HepG2 (cell line): ENCODE data around the gene TNS1. TPM values are rescaled to one million over a fixed set of nuclear protein-coding genes. Genes with fewer than 3 reads are reported as not detected.

Experiments
- ATAC-seq: fragments of 200-7000 bp; cut with Tn5 transposase; 3 replicates; pipeline ENCODE4 v1.9.1; 2020; ENCODE audit warnings: mild to moderate bottlenecking, moderate library complexity
- BruUV-seq: library from RNA; stranded (reverse); fragments of 400-500 nt; replicated peaks from 2 replicates; lab custom pipeline; 2021; lab: Mats Ljungman, UMichigan
- CTCF ChIA-PET: fragments of 300-600 bp; formaldehyde crosslinking; extraction: SDS; loops from one replicate; lab custom pipeline; 2021; ENCODE audit warnings: low total read pairs, inconsistent platforms, low intra/inter-chr PET ratio; lab: Yijun Ruan, JAX
- POLR2A ChIA-PET: fragments of 350-600 bp; sonication (Branson Sonifier 250); formaldehyde crosslinking; loops from one replicate; lab custom pipeline; 2020; ENCODE audit warnings: antibody characterized with exemption, inconsistent platforms; lab: Yijun Ruan, JAX
- DNase-seq: peaks from one replicate; pipeline ENCODE4 v3.0.0-alpha.2; 2015; ENCODE audit warnings: low spot score
- FAIRE-seq: peaks from 3 replicates; lab custom pipeline; 2011; peaks lifted over from hg19 to GRCh38; lab: Jason Lieb, UNC
- H2AFZ ChIP-seq: one replicate; pipeline ENCODE4 v1.6.1; 2011; ENCODE audit warnings: low read length, inconsistent platforms
- H3K27ac ChIP-seq: fragments of 300-600 bp; 3 replicates; pipeline ENCODE4 v1.8.0; 2011; ENCODE audit warnings: mixed run types, mild to moderate bottlenecking, mixed read lengths, low read length, inconsistent platforms; ENCODE audit not compliant: insufficient read depth; ENCODE audit errors: extremely low read length
- H3K27me3 ChIP-seq, 2 experiments: fragments of 200-600 bp in 1 of 2; 2 replicates in 1 of 2; 3 replicates in 1 of 2; pipeline versions ENCODE4 v1.6.0 to v1.8.0; 2011; ENCODE audit warnings: low read length in 2 of 2, mild to moderate bottlenecking in 2 of 2, moderate library complexity in 2 of 2, inconsistent platforms in 1 of 2; ENCODE audit not compliant: insufficient read depth in 2 of 2, control insufficient read depth in 1 of 2
- H3K36me3 ChIP-seq, 2 experiments: fragments of 200-600 bp in 1 of 2; replicated peaks in 1 of 2; 2 replicates in 1 of 2; 3 replicates in 1 of 2; pipeline versions ENCODE4 v1.5.1 to v1.8.0; 2011; ENCODE audit warnings: low read length in 2 of 2, inconsistent platforms in 1 of 2; ENCODE audit not compliant: insufficient read depth in 2 of 2, control insufficient read depth in 1 of 2
- H3K4me1 ChIP-seq: 2 replicates; pipeline ENCODE4 v1.5.1; 2012; ENCODE audit warnings: low read length, inconsistent platforms; ENCODE audit not compliant: insufficient read depth
- H3K4me2 ChIP-seq: 2 replicates; pipeline ENCODE4 v1.6.0; 2011; ENCODE audit warnings: low read depth, low read length, inconsistent platforms
- H3K4me3 ChIP-seq, 3 experiments: fragments of 200-600 bp in 1 of 3; sonication (generic), shearing (Covaris generic) in 1 of 3; replicated peaks in 1 of 3; 2 replicates each; pipeline ENCODE4 v1.5.1; 2011 to 2016; ENCODE audit warnings: low read length in 3 of 3, inconsistent platforms in 2 of 3, low read depth in 2 of 3, mild to moderate bottlenecking in 2 of 3, control low read depth in 1 of 3, mixed read lengths in 1 of 3; ENCODE audit not compliant: insufficient read depth in 1 of 3
- H3K79me2 ChIP-seq: one replicate; pipeline ENCODE4 v1.6.1; 2011; ENCODE audit warnings: low read length, inconsistent platforms; ENCODE audit not compliant: insufficient read depth
- H3K9ac ChIP-seq: 2 replicates; pipeline ENCODE4 v1.6.0; 2011; ENCODE audit warnings: mild to moderate bottlenecking, low read depth, low read length, inconsistent platforms; ENCODE audit not compliant: insufficient read depth
- H3K9me3 ChIP-seq: 2 replicates; pipeline ENCODE4 v1.5.1; 2012; ENCODE audit warnings: mild to moderate bottlenecking, low read length
- H4K20me1 ChIP-seq: 2 replicates; pipeline ENCODE4 v1.6.0; 2011; ENCODE audit warnings: inconsistent platforms, mild to moderate bottlenecking, low read length, moderate library complexity; ENCODE audit not compliant: insufficient read depth
- AKAP8 ChIP-seq: sonication (generic); formaldehyde crosslinking; IDR thresholded peaks from 2 replicates; pipeline ENCODE4 v1.5.1; 2020; ENCODE audit warnings: mild to moderate bottlenecking, missing genetic modification reagents
- BHLHE40 ChIP-seq: IDR thresholded peaks from 2 replicates; pipeline ENCODE4 v1.6.1; 2011; ENCODE audit warnings: low read length, improper control_type of control experiment
- MAFF ChIP-seq: IDR thresholded peaks from 2 replicates; pipeline ENCODE4 v1.6.1; 2011; ENCODE audit warnings: low read depth, low read length, improper control_type of control experiment
- MAFK ChIP-seq, 2 experiments: IDR thresholded peaks in 1 of 2; conservative IDR thresholded peaks in 1 of 2; 2 replicates each; pipeline ENCODE4 v1.6.1; 2011; ENCODE audit warnings: improper control_type of control experiment in 2 of 2, low read length in 2 of 2
- NR2F2 ChIP-seq: IDR thresholded peaks from 2 replicates; pipeline ENCODE4 v1.6.1; 2012; ENCODE audit warnings: low read depth, inconsistent platforms, borderline replicate concordance
- RXRB ChIP-seq: IDR thresholded peaks from 2 replicates; pipeline ENCODE4 v1.6.1; 2016; ENCODE audit warnings: borderline replicate concordance, missing genetic modification reagents, missing compliant biosample characterization
- SALL1 ChIP-seq: sonication (generic); formaldehyde crosslinking; IDR thresholded peaks from 2 replicates; pipeline ENCODE4 v1.8.0; 2022; ENCODE audit warnings: mild to moderate bottlenecking, missing genetic modification reagents
- SIN3B ChIP-seq: fragments of 150-350 bp; IDR thresholded peaks from 2 replicates; pipeline ENCODE4 v1.6.1; 2014; ENCODE audit warnings: low read length
- SUZ12 ChIP-seq: fragments of 150-350 bp; IDR thresholded peaks from 2 replicates; pipeline ENCODE4 v1.6.1; 2014; ENCODE audit warnings: low read depth, low read length
- TBL1XR1 ChIP-seq: fragments of 150-350 bp; IDR thresholded peaks from 2 replicates; pipeline ENCODE4 v1.6.1; 2014; ENCODE audit warnings: borderline replicate concordance, low read length; ENCODE audit not compliant: partially characterized antibody
- ZNF230 ChIP-seq: sonication (generic); formaldehyde crosslinking; IDR thresholded peaks from 2 replicates; pipeline ENCODE4 v1.4.0; 2020; ENCODE audit warnings: mild to moderate bottlenecking, missing genetic modification reagents
- ZNF24 ChIP-seq: fragments of 450-650 bp; IDR thresholded peaks from 2 replicates; pipeline ENCODE4 v1.6.1; 2017; ENCODE audit warnings: antibody characterized with exemption, mild to moderate bottlenecking
- ZNF496 ChIP-seq: sonication (generic); formaldehyde crosslinking; IDR thresholded peaks from 2 replicates; pipeline ENCODE4 v1.8.1; 2023; ENCODE audit warnings: mild to moderate bottlenecking, moderate library complexity, missing genetic modification reagents; ENCODE audit not compliant: insufficient replicate concordance
- ZNF678 ChIP-seq: sonication (generic); formaldehyde crosslinking; IDR thresholded peaks from 2 replicates; pipeline ENCODE4 v1.4.0; 2020; ENCODE audit warnings: mild to moderate bottlenecking, missing genetic modification reagents
- ZNF703 ChIP-seq: sonication (generic); formaldehyde crosslinking; IDR thresholded peaks from 2 replicates; pipeline ENCODE4 v1.5.1; 2020; ENCODE audit warnings: missing genetic modification reagents, mild to moderate bottlenecking, moderate library complexity, borderline replicate concordance
- WGBS: methylation state at CpG from one replicate; pipeline ENCODE4 v1.1.6; 2017; ENCODE audit warnings: low lambda C conversion rate; 5-methylcytosine and 5-hydroxymethylcytosine counted together
- in situ Hi-C: cut with HindIII; loops from 2 replicates; pipeline ENCODE4 v1.10.0; 2017; ENCODE audit warnings: low pct_unique_long_range_greater_than_20kb; ENCODE audit not compliant: extremely low pct_ligation_motif_present
- intact Hi-C: fragments of 100-400 bp; cut with micrococcal nuclease; formaldehyde crosslinking; loops from one replicate; pipeline ENCODE4 v1.10.0; 2022; ENCODE audit not compliant: unreplicated experiment
- polyA plus RNA-seq, 8 experiments: library from polyadenylated mRNA; depleted of rRNA in 3 of 8; stranded (reverse) in 7 of 8; unstranded in 1 of 8; fragments of >200 nt; fragmentation: Illumina TruSeq in 4 of 8; extraction: Trizol in 4 of 8; gene quantifications; 2 replicates each; pipeline versions ENCODE4 v1.2.1 to v1.2.3, GENCODE V29; 2011 to 2016; ENCODE audit warnings: low read depth in 4 of 8, missing spikeins in 1 of 8, mixed read lengths in 1 of 8; ENCODE audit not compliant: insufficient read depth in 1 of 8
- total RNA-seq, 5 experiments: library from RNA; depleted of rRNA; stranded (reverse); fragments of >200 nt; fragmentation: Illumina TruSeq; extraction: Trizol; gene quantifications; 2 replicates each; pipeline ENCODE4 v1.2.3, GENCODE V29; 2016; ENCODE audit warnings: low read depth in 1 of 5
- TF ChIP-seq, protein P1 (sequence below): sonication (generic); formaldehyde crosslinking; IDR thresholded peaks from 2 replicates; pipeline ENCODE4 v1.8.0; 2022; ENCODE audit warnings: mild to moderate bottlenecking, missing genetic modification reagents, moderate library complexity

The TNS1 gene
- total and polyA plus RNA-seq, 2 of the 13 experiments (the other 11 are each of a cell fraction or from before 2014, with no cell fraction given) = 1.9 to 118 TPM

DNA sequence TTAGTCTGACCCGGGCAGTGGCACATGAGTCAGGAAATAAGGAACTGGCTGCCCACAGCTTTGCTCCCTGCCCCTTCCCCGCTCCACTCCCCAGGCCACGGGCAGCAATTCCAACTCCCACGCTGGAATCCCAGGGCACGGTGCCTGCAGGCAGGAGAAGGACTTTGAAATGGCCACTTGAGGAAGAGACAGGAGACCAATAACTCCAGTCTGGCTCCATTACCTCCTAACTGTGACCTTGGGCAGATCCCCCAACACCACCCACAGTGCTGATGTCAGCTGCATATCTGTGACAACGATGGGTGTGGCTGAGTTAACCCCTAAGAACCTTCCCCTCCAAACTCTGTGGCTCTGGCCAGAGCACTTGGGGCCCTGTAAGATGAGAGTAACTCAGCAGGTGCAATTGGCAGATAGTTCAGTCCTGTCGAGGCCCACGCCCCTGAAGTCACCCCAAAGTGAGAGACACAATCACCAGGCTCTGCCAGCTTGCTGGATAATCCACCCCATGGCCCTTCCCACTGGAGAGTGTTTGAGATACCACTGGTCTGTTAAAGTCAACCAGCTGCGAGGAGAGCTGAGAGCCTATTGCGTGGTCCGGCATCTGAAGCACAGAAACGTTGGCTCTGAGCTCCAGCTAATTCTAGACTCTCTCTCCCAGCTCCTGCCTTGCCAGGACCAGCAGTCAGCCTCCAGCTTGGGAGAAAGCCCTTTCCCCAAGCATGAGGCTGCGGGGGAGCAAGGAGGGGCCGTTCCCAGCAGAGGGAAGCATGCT, 175.2 kb downstream of the TNS1 start:
- H3K9ac ChIP-seq = no peak overlapping the region
- CTCF ChIA-PET = no interaction called here
- in situ Hi-C loops (no loop called here), intact Hi-C loops (no loop called here)
- H3K27me3 ChIP-seq = no peaks in the 10 kb centered on the region
- 82% methylated on average over 13 of the region's 14 CpGs for whole genome bisulfite sequencing
- H3K4me3 ChIP-seq = no peak overlapping the region
- no peaks in the 10 kb centered on the region for H3K9me3 ChIP-seq
- peaks cover 11% of the 10 kb centered on the region; the same call in 1 of the 2 replicates for H4K20me1 ChIP-seq
- no TSS peak for BruUV-seq
- DNase-seq (no peak), FAIRE-seq (no peak), ATAC-seq (no peak)
- H3K27ac ChIP-seq = no peak overlapping the region
- H3K79me2 ChIP-seq = no peaks in the 10 kb centered on the region
- POLR2A ChIA-PET = no interaction called here
- TF ChIP-seq ZNF230 (CRISPR knock-in tag) = 0 out of 2 replicates have a peak, but pooled peaks have one; percentile 21
- TF ChIP-seq SIN3B = no peak
- no peak for TF ChIP-seq TBL1XR1
- TF ChIP-seq AKAP8 (CRISPR knock-in tag) = 0 out of 2 replicates have a peak, but pooled peaks have one; percentile 23
- TF ChIP-seq BHLHE40 = no peak
- no peak for TF ChIP-seq ZNF496 (CRISPR knock-in tag)
- no peak for TF ChIP-seq SUZ12
- no peak for TF ChIP-seq ZNF703 (CRISPR knock-in tag)
- H2AFZ ChIP-seq = no peak overlapping the region
- H3K36me3 ChIP-seq = peaks cover 6 to 17% of the 10 kb centered on the region in 2 experiments; a peak in 4 of 5 replicates
- H3K4me1 ChIP-seq = no peaks in the 10 kb centered on the region
- H3K4me2 ChIP-seq = no peak overlapping the region

DNA sequence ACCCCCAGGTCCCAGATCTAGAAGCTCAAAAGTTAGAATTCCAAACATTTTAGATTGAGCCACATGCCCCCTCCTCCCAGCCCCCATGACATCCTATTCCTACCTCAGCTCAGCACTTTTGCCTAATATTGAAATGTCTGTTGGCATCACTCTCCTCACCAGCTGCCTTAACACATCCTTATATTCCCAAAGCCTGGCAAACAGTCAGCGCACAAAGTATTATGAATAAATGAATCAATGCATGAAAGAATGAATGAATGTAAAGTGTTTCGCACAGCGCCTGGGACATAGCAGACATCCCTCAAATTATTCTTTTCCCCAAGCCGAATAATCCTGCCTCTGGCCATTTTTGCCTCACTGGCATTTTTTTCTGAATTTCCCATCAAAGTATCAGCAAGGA, 175.8 kb downstream of the TNS1 start:
- CTCF ChIA-PET = no interaction called here
- H2AFZ ChIP-seq = no peak overlapping the region
- no peak overlapping the region for H3K9ac ChIP-seq
- no peak overlapping the region for H3K4me3 ChIP-seq
- H3K9me3 ChIP-seq = no peaks in the 10 kb centered on the region
- H4K20me1 ChIP-seq = peaks cover 11% of the 10 kb centered on the region; the same call in 1 of the 2 replicates
- TF ChIP-seq SALL1 (CRISPR knock-in tag) (no peak), ZNF678 (CRISPR knock-in tag) (no peak), ZNF24 (0 out of 2 replicates have a peak, but pooled peaks have one; percentile 23), MAFK (conservative IDR thresholded peaks at IDR 0.05 in 1 of 2, IDR thresholded peaks at IDR 0.05 in 1 of 2; ENCODE audit: low read length in 2 of 2) (peak; percentile 41 to 58; a peak in 3 of 4 replicates), NR2F2 (no peak), MAFF (peak; percentile 38; the same call in 1 of the 2 replicates), RXRB (no peak)
- TF ChIP-seq, protein P1, sequence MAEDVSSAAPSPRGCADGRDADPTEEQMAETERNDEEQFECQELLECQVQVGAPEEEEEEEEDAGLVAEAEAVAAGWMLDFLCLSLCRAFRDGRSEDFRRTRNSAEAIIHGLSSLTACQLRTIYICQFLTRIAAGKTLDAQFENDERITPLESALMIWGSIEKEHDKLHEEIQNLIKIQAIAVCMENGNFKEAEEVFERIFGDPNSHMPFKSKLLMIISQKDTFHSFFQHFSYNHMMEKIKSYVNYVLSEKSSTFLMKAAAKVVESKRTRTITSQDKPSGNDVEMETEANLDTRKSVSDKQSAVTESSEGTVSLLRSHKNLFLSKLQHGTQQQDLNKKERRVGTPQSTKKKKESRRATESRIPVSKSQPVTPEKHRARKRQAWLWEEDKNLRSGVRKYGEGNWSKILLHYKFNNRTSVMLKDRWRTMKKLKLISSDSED (CRISPR knock-in tag) = no peak
- TF ChIP-seq, all 625 proteins: peak for 3
- Histone ChIP-seq H3K4me2 (no peak overlapping the region), H3K27me3 (no peaks in the 10 kb centered on the region), H3K79me2 (no peaks in the 10 kb centered on the region), H3K4me1 (no peaks in the 10 kb centered on the region), H3K27ac (no peak overlapping the region), H3K36me3 (peaks cover 6 to 17% of the 10 kb centered on the region in 2 experiments; a peak in 4 of 5 replicates)
- FAIRE-seq (no peak), DNase-seq (no peak), ATAC-seq (no peak)
- WGBS = 91% methylated on average over 4 of the region's 4 CpGs
- intact Hi-C loops (no loop called here), in situ Hi-C loops (no loop called here)
- POLR2A ChIA-PET = no interaction called here
- BruUV-seq = no TSS peak
